WI38 (cell line): ENCODE data around the gene MAPK11.

ENCODE experiments used
- H3K4me3 ChIP-seq: 2 replicates; pipeline ENCODE4 v1.5.1; 2011; ENCODE audit warnings: low read depth, mild to moderate bottlenecking, control low read depth, low read length
- CTCF ChIP-seq: IDR thresholded peaks from 2 replicates; pipeline ENCODE4 v1.5.1; 2012; ENCODE audit warnings: low read depth, mild to moderate bottlenecking, control low read depth, low read length

Gene MAPK11

GRCh38 chr22:50258361-50259292 is 11.6 kb downstream of the MAPK11 start:
- no peak overlapping the region for H3K4me3 ChIP-seq
- no peak for TF ChIP-seq CTCF

- no peak overlapping the region for H3K4me3 ChIP-seq
- TF ChIP-seq CTCF, result no peak
Measured at GRCh38 chr22:50257451-50258360, 12.5 kb downstream of the MAPK11 start.

- TF ChIP-seq CTCF, result no peak
- no peak overlapping the region for H3K4me3 ChIP-seq
Measured at GRCh38 chr22:50257041-50257440, 13.1 kb downstream of the MAPK11 start.

GRCh38 chr22:50256258-50256862 is 13.8 kb downstream of the MAPK11 start:
- no peak for TF ChIP-seq CTCF
- no peak overlapping the region for H3K4me3 ChIP-seq

GRCh38 chr22:50255607-50256006 is 14.6 kb downstream of the MAPK11 start:
- TF ChIP-seq CTCF, result no peak
- H3K4me3 ChIP-seq, result no peak overlapping the region

- no peak for TF ChIP-seq CTCF
Measured at GRCh38 chr22:50255099-50255498, 15.1 kb downstream of the MAPK11 start.

More at GRCh38 chr22:50255099-50255498, 15.1 kb downstream of the MAPK11 start:
- H3K4me3 ChIP-seq, result no peak overlapping the region
